Umbilical cord (tissue), 2 donors: ENCODE data around the gene AP1G2. TPM values are rescaled to one million over a fixed set of nuclear protein-coding genes. Genes with fewer than 3 reads are reported as not detected.
A peak's percentile ranks its signal among the peaks of the same experiment; 100 is the strongest.
"Not testable (repeated sequence)": the region's sequence is repeated elsewhere in the genome, so short reads cannot be mapped to it uniquely, and the experiment has no call there.

Source experiments
- DNase-seq: peaks from one replicate; pipeline ENCODE4 v3.0.0-alpha.2; 2015; ENCODE audit warnings: low spot score
- total RNA-seq: library from RNA; depleted of rRNA; stranded (reverse); fragments of >200 nt; gene quantifications from one replicate; pipeline ENCODE4 v1.2.3, GENCODE V29; 2014; ENCODE audit warnings: low replicate concordance; ENCODE audit not compliant: insufficient read depth

Gene AP1G2
- total RNA-seq, 1 donor from 2014 or later, result 23.1 TPM

DNA sequence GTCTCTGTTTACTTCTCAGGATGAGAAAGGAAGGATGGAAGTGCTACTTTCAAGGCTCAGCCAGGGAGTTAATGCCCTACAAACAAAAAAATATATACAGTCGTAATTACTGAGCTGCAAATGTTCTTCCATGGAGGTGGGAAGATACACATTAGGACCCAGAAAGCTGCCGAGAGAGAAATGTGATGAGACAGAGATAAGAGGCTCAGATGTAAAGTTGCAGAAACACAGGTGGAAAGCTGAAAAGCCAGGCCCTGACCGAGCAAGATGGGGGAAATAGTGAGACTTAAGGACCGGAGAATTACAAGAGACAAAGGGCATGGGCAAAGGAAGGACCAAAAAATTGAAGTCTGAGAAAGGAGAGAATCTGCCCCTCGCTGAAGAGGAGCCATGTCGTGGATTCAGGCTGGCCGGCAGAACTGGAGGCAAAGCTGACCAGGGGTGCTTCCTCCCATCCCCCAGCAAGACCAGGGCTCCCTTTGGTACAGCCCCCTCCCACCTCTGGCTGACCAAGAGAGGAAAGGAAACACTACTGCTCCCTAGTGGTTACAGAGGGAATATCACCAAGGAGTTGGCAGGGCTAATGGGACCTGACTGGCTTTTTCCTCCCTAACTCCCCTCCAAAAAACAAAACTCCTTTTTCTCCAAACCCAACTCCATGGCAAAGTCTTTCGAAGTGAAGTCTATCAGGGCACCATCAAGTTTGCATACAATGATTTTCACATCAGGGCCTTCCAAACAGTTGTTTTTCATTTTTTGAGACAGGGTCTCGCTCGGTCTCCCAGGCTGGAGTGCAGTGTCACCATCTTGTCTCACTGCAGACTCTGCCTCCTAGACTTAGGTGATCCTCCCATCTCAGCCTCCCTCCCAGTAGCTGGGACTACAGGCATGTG is 28.1 kb downstream of the AP1G2 start:
- DNase-seq, result peak; percentile 63

DNA sequence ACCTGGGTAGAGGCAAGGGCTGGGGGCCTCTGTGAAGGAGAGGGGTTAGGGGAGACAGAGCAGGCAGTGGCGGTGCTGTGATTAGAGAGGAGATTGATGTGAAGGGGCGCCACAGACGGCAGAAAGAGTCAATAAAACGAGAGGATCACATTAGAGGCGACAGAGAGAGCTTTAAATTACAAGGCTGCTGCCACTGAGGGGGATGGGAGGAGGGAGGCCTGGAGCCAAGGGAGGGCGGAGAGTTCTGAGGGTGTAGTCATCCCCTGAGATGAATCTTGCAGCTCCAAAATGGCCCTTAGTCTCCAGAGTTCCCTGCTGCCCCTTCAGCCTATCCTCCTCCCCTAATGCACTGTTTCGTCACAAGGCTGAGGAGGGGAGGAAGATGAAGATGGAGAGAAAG is 28.8 kb downstream of the AP1G2 start:
- peak; percentile 82 for DNase-seq

DNA sequence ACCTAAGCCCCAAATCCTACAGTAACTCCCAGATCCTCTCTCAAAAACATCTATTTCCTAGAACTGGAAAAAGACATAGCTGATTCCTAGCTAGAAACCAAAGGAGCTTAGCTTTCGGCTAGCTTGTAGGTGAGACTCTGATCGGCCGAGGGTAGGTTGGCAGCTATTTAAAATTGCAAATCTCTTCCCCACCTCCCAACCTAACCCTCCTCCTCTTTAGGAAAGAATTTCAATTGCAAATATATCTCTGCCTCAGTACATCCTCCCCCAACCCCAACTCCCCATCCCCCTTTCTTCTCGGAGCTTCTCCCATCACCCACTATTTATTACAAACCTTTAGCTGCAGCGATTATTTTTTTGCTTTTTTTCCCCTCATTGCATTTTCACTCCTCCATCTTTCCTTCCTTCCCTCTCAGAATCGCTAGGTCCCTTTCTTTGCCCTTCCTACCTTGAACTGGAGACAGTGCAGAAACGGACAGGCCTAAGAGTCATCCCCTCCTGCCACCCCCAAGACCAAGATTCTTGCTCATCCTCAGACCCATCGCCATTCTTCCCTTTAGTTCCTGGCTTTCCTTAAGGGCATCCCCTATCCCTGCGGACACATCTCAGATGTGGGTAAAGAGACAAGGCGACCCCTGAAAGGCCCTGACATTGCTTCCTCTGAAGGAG is 29.4 kb downstream of the AP1G2 start:
- no peak for DNase-seq

DNA sequence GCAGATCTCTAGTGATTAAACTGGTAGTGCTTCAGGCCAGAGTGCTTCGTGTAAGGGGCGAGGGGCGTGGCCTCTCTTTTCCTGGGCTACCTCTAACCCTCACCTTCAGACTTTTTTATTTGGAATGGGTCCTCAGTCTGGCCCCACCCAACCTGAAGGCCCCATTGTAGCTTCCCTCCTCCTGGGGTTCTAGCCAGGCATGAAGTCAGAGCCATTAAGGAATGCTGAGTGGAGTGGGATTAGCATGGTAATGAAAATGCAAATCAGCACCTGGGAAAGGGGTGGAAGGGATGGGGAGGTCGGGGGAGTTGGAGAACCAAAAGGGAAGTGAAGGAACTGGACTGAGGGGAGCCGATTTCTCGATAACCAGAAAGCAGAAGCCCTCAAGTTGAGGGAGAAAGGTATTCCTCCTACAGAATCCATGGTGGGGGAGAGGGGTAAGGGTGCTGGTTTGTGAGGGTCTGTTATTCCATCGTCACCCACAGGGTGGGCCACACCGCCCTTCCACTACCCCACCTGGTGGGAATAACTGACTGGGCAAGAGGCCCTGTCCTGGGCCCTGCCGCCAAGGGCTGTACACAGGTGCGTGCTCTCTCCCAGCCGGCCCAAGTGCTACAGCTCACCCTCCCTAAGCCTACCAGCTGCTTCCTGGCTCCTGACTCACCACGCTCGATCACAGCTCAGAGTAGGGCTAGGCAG is 30.1 kb downstream of the AP1G2 start:
- peak; percentile 91 for DNase-seq

- DNase-seq, result not testable (repeated sequence)
These were observed 30.7 kb downstream of the AP1G2 start for GRCh38 chr14:23536906-23537305.

DNA sequence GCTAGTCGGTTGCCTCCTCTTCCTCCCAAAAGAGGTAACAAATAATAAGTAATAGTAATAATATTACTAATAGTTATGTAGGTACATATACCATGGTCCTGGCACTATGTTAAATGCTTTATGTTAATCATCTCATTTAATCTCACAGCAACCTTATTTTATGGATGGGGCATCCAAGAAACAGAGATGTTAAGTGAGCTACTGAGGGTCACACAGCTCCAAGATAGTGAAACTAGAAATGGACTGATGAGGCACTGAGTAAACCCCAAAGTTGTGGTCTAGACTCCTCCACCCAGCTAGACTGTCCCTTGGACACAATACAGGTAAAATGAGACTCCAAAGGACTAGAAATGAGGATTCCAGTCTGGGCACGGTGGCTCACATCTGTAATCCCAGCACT is 31.1 kb downstream of the AP1G2 start:
- no peak for DNase-seq

DNA sequence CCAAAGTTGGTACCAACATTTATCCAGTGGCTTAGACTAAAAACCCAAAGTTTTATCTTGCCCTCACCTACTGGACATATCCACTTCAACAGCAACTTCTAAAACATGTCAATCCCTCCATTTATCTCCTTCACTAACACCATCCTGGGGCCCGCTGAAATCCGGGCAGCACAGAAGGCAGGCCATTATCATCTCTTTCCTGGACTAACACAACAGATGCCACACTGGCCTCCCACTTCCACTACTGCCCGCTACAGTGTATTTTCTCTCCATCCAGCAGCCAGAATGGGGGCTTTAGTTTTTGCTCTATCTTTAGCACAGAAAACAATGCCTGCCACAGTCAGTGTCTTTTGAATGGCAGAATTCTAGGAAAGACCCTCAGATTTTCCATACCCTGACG is 31.6 kb downstream of the AP1G2 start:
- DNase-seq, result no peak

DNA sequence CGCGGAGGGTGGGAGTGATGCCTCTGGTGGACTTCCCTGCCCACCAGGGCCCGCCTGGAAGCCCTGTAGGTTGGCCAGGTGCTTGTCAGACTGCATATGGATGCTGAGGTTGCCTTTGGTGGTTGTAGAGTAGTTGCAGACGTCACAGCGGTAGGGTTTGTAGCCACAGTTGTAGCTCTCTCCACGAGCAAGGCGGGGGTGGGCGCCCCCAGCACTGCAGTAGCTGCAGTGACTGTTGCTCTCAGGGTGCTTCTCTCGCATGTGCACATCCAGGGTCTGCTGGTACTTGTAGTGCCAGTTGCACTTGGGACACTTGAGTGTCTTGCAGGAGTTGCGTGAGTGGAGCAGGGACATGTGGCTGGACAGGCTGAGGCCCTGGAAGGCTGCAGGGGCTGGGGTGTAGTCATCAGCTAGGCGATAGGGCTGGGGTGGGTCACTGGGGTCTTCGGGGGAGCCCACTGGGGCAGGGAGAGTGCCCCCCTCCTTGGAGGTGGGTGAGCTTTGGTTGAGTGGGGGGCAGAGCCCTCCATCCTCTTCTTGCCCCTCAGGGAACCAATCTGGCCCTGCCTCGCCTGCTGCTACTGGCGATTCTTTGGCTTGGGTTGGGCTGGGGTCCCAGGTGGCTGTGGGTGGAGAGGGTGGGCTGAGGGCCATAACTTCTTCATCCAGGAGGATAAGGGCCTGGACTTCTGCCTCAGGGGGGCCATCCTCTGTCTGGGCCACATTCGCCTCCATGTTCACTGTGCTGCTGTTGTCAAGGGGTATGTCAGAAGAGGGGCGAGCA is 33.7 kb downstream of the AP1G2 start:
- DNase-seq, result no peak

DNA sequence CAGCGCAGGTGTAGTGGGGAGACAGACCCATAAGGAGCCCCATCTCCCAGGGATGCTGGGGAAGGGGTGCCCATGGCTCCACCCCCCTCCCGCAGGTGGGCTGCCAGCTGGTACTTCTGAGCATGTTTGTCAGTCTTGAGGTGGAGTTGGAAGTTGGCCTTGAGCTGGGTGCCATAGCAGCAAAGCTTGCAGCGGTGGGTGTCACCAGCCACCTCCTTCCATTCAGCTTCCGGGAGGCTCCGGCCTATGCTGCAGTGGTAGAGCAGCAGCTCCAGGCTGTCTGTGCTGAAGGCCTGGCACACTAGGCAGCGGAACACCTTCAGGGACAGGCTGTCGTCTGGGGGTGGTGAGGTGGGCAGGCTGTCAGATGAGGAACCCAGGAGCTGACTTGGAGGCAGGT is 34.9 kb downstream of the AP1G2 start:
- DNase-seq, result no peak

DNA sequence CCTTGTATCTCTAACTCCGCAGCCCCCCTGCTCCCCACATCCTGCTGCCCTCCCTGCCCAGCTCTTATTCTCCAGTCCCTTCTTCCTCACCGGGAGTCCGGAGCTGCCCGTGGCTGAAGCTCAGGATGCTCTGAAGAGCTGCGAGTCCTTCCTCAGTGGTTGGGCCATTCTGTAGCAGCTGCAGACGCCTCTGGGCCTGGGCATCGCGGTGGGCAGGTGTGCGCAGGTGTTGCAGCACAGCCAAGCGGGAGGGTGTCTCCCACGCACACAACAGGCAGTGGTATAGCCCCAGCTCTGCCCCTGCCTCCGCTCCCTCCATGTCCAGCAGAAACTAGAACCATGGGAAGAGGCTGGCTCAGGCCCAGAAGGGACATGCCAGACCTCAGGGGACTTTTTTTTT is 36.2 kb downstream of the AP1G2 start:
- DNase-seq, result no peak

DNA sequence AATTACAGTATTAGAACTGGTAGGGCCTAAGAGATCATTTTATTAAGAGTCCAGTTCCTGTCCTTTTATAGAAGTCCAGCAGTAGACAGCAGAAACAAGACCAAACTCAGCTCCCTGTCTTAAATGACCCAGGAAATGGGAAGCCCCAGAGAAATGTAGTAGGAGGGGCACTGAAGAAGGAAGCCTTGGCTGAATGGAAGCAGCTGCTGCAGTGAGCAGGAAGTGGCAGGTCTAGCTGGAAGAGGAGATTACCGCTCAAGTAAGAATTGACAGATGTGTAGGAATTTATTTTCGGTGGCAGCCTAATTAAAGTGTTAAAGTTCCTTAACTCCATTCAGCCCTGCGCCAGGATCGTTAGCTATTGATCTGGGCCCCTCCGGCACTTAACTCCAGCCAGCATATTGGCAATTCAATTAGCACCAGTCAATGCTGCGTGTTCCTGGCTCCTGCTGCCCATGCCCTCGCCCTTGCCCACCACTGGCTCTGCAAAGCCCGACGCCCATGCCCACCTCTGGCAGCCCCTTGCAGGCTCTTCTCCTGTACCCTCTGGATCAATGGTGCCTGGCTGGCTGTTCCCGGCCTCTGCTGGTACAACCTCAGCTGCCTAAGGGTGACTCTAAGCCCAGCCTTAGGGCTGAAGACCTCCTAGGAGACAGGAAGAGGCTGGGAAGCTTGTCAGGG is 37.1 kb downstream of the AP1G2 start:
- peak; percentile 43 for DNase-seq

DNA sequence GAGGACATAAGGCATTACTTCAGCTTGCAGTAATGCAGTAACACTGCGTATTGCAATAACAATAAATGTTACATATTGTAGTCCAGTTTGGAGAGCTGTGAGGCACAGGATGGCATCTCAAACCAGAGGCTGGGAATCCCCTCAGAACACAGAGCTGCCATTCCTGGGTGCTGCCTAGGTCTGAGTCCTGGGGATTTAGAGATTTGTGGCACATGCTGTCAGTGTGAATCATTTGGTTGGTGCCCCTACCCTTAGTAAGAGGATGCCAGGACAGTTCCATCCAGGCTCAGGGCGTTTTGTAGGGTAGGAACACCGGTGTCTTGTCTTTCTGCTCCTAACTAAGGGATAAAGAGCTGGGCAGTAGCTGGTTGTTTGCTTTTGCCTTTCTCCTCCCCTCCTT is 38.6 kb downstream of the AP1G2 start:
- DNase-seq, result no peak

DNA sequence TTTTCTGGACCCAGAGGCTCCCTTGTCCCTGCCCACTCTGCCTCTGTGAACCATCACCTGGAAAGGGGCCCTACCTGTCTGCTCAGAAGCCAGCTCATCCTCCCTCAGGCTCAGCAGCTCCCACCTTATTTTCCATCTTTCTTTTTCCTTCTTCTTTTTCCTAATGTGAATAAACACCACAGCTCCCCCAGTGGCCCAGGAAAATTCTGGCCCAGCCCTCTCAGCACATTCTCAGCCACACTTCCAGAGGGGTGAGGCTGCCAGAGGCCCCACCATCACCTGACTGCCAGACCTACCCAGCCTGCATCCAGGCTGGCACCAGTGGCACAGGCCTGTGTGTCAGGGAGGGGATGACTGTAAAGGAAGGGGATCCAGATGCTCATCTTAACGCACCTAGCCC is 39.0 kb downstream of the AP1G2 start:
- peak; percentile 21 for DNase-seq

GRCh38 chr14:23525611-23526010 is 42.0 kb downstream of the AP1G2 start:
- no peak for DNase-seq

DNA sequence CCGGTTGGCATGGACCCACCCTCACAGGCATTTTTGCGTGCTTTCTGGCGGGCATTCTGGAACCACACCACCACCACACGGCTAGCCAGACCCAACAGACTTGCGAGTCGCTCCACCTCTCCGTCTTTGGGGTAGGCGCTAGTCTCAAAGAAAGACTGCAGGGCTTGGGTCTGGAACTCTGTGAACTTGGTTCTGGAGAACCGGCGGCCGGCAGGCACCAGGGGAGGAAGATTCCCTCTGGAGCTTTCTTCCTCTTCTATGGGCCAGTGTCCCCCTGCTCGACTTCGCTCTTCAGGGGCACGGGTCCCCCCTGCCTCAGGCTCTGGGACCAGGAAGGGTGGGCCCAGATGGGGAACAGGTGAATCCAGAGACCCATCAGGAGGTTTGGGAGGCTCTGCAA is 42.6 kb downstream of the AP1G2 start:
- no peak for DNase-seq

GRCh38 chr14:23523229-23524016 is 44.2 kb downstream of the AP1G2 start:
- DNase-seq, result no peak

DNA sequence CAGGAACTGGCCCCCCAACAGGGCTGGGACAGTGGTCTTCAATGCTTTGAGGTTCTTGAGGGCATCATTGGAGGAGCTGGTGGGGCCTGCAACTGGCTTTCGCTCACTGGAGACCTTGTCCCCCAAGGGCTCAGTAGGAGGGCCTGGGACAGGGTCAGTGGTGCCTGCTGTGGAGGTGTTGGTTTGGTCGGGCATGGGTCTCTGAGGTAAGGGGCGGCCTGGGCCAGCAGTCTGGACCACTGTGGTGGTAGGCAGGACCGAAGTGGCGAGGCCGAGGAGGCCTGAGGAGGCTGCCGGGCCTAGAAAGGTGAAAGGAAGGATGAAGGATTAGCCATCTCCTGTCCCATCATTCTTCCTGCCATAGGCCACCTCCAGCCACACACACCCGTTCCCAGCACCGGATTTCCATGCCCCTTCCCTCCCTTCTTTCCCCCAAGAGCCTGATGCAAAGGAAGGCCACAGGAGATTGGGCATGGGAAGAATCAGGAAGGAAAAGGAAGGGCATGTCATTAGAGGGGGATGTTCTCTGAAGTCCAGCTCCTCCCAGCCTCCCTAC is 44.9 kb downstream of the AP1G2 start:
- no peak for DNase-seq

- no peak for DNase-seq
These were observed 45.6 kb downstream of the AP1G2 start for GRCh38 chr14:23521785-23522640.
